SK-N-SH (cell line): ENCODE data around the gene PPP2R5D. TPM values are rescaled to one million over a fixed set of nuclear protein-coding genes. Genes with fewer than 3 reads are reported as not detected.
"Not testable (repeated sequence)": the region's sequence is repeated elsewhere in the genome, so short reads cannot be mapped to it uniquely, and the experiment has no call there.

Experiments
- CTCF ChIA-PET: fragments of 300-600, 350-600 bp; formaldehyde crosslinking; extraction: SDS; loops from one replicate; lab custom pipeline; 2021; lab: Yijun Ruan, JAX
- POLR2A ChIA-PET: fragments of 350-600 bp; sonication (Branson Sonifier 250); formaldehyde crosslinking; extraction: SDS; loops from one replicate; lab custom pipeline; 2020; ENCODE audit warnings: antibody characterized with exemption, inconsistent platforms; lab: Yijun Ruan, JAX
- DNase-seq: peaks from one replicate; pipeline ENCODE4 v3.0.0; 2012
- H2AFZ ChIP-seq: fragments of 200-600 bp; sonication (generic); 2 replicates; pipeline ENCODE4 v1.8.1; 2016; ENCODE audit warnings: antibody characterized with exemption, mild to moderate bottlenecking, low read depth
- H3F3A ChIP-seq: fragments of 200-600 bp; sonication (generic); replicated peaks from 2 replicates; pipeline ENCODE3; 2016; ENCODE audit warnings: antibody characterized with exemption, mild to moderate bottlenecking; ENCODE audit not compliant: insufficient read depth
- H3K27ac ChIP-seq, 2 experiments: fragments of 200-500 bp in 1 of 2; fragments of 200-600 bp in 1 of 2; sonication (Bioruptor generic) in 1 of 2; sonication (generic), shearing (Covaris generic) in 1 of 2; 2 replicates each; pipeline versions ENCODE4 v1.5.1 to v1.6.1; 2014 to 2016; ENCODE audit warnings: low read depth in 2 of 2, inconsistent platforms in 1 of 2, low read length in 1 of 2, mild to moderate bottlenecking in 1 of 2, mixed read lengths in 1 of 2
- H3K27me3 ChIP-seq: fragments of 200-600 bp; sonication (generic), shearing (Covaris generic); 2 replicates; pipeline ENCODE4 v1.6.1; 2016; ENCODE audit warnings: mixed run types; ENCODE audit not compliant: insufficient read depth
- H3K36me3 ChIP-seq, 2 experiments: fragments of 200-500 bp in 1 of 2; fragments of 200-600 bp in 1 of 2; sonication (Bioruptor generic) in 1 of 2; sonication (generic) in 1 of 2; replicated peaks in 1 of 2; 2 replicates each; pipeline versions ENCODE3 to v1.5.1; 2014 to 2016; ENCODE audit warnings: low read length in 1 of 2, mild to moderate bottlenecking in 1 of 2; ENCODE audit not compliant: insufficient read depth in 2 of 2, control insufficient read depth in 1 of 2
- H3K4me1 ChIP-seq, 2 experiments: fragments of 200-500 bp in 1 of 2; fragments of 200-600 bp in 1 of 2; sonication (Bioruptor generic) in 1 of 2; sonication (generic), shearing (Covaris generic) in 1 of 2; 2 replicates each; pipeline versions ENCODE4 v1.5.1 to v1.6.1; 2014 to 2016; ENCODE audit warnings: low read depth in 1 of 2, low read length in 1 of 2, mixed run types in 1 of 2; ENCODE audit not compliant: insufficient read depth in 2 of 2, control insufficient read depth in 1 of 2
- H3K4me2 ChIP-seq: fragments of 200-600 bp; sonication (generic), shearing (Covaris generic); 2 replicates; pipeline ENCODE4 v1.6.1; 2017; ENCODE audit warnings: mixed run types
- H3K4me3 ChIP-seq, 2 experiments: fragments of 200-500 bp in 1 of 2; fragments of 200-600 bp in 1 of 2; sonication (Bioruptor generic) in 1 of 2; sonication (generic), shearing (Covaris generic) in 1 of 2; 2 replicates each; pipeline versions ENCODE4 v1.5.1 to v1.8.1; 2014 to 2016; ENCODE audit warnings: low read depth in 2 of 2, inconsistent platforms in 1 of 2, low read length in 1 of 2, mild to moderate bottlenecking in 1 of 2, mixed read lengths in 1 of 2, moderate library complexity in 1 of 2
- H3K79me2 ChIP-seq: fragments of 200-600 bp; sonication (generic); 2 replicates; pipeline ENCODE4 v1.8.1; 2017; ENCODE audit warnings: mild to moderate bottlenecking; ENCODE audit not compliant: insufficient read depth
- H3K9ac ChIP-seq: fragments of 200-600 bp; sonication (generic); 2 replicates; pipeline ENCODE4 v1.6.1; 2017; ENCODE audit warnings: mixed run types
- H3K9me2 ChIP-seq: fragments of 200-600 bp; sonication (generic); 2 replicates; pipeline ENCODE4 v1.6.1; 2017; ENCODE audit warnings: mixed run types
- H3K9me3 ChIP-seq: fragments of 200-600 bp; sonication (generic); 2 replicates; pipeline ENCODE4 v1.6.1; 2017; ENCODE audit warnings: mixed run types, mild to moderate bottlenecking, moderate library complexity
- H4K20me1 ChIP-seq: fragments of 200-600 bp; sonication (generic); 2 replicates; pipeline ENCODE4 v1.6.1; 2017; ENCODE audit warnings: mild to moderate bottlenecking, mixed run types; ENCODE audit not compliant: insufficient read depth
- CHD2 ChIP-seq: fragments of 150-350 bp; IDR thresholded peaks from 2 replicates; pipeline ENCODE4 v1.6.1; 2018; ENCODE audit warnings: low read length; ENCODE audit not compliant: partially characterized antibody
- ELF1 ChIP-seq: IDR thresholded peaks from 2 replicates; pipeline ENCODE4 v1.4.0; 2012
- FOXM1 ChIP-seq: IDR thresholded peaks from 2 replicates; pipeline ENCODE4 v1.4.0; 2012; ENCODE audit warnings: low read depth, mild to moderate bottlenecking
- GABPA ChIP-seq: IDR thresholded peaks from 2 replicates; pipeline ENCODE4 v1.4.0; 2012; ENCODE audit warnings: low read depth, mild to moderate bottlenecking
- GATA2 ChIP-seq: sonication (generic); formaldehyde crosslinking; IDR thresholded peaks from 2 replicates; pipeline ENCODE4 v1.5.0; 2020; ENCODE audit warnings: mild to moderate bottlenecking, missing genetic modification reagents
- JUND ChIP-seq: IDR thresholded peaks from 2 replicates; pipeline ENCODE4 v1.4.0; 2012
- MAX ChIP-seq: IDR thresholded peaks from 2 replicates; pipeline ENCODE4 v1.4.0; 2012; ENCODE audit warnings: low read depth
- MEF2A ChIP-seq: IDR thresholded peaks from 2 replicates; pipeline ENCODE4 v1.4.0; 2012; ENCODE audit warnings: low read depth, borderline replicate concordance
- MXI1 ChIP-seq: IDR thresholded peaks from 2 replicates; pipeline ENCODE4 v1.6.1; 2012; ENCODE audit warnings: mild to moderate bottlenecking, low read depth, low read length, improper control_type of control experiment
- NFIC ChIP-seq: IDR thresholded peaks from 2 replicates; pipeline ENCODE4 v1.4.0; 2012; ENCODE audit warnings: borderline replicate concordance
- PBX3 ChIP-seq: IDR thresholded peaks from 2 replicates; pipeline ENCODE4; 2012
- RAD21 ChIP-seq: IDR thresholded peaks from 2 replicates; pipeline ENCODE4 v1.6.1; 2012; ENCODE audit warnings: mild to moderate bottlenecking, low read length
- REST ChIP-seq: IDR thresholded peaks from 2 replicates; pipeline ENCODE4 v1.6.1; 2012; ENCODE audit warnings: mild to moderate bottlenecking, low read depth, low read length, moderate library complexity
- SIN3A ChIP-seq: IDR thresholded peaks from 2 replicates; pipeline ENCODE4 v1.6.1; 2012; ENCODE audit warnings: low read depth, mild to moderate bottlenecking, low read length, moderate library complexity, borderline replicate concordance
- TEAD4 ChIP-seq: IDR thresholded peaks from 2 replicates; pipeline ENCODE4 v1.4.0; 2012; ENCODE audit warnings: mild to moderate bottlenecking, borderline replicate concordance; ENCODE audit not compliant: insufficient read depth
- YY1 ChIP-seq: IDR thresholded peaks from 2 replicates; pipeline ENCODE4 v1.4.0; 2012; ENCODE audit warnings: low read depth, mild to moderate bottlenecking
- WGBS: methylation state at CpG from one replicate; pipeline ENCODE4 v1.1.6; 2017; ENCODE audit warnings: low lambda C conversion rate; 5-methylcytosine and 5-hydroxymethylcytosine counted together
- polyA plus RNA-seq, 3 experiments: library from polyadenylated mRNA; depleted of rRNA; stranded (reverse); fragments of >200 nt; gene quantifications; 2 replicates each; pipeline ENCODE4 v1.2.3, GENCODE V29; 2012
- TF ChIP-seq, protein P1 (sequence below): IDR thresholded peaks from 2 replicates; pipeline ENCODE4 v1.4.0; 2012; ENCODE audit warnings: low read depth, borderline replicate concordance
- TF ChIP-seq, protein P2 (sequence below): fragments of 200-600 bp; sonication (generic); IDR thresholded peaks from 2 replicates; pipeline ENCODE4 v1.6.1; 2017; ENCODE audit warnings: antibody characterized with exemption, mild to moderate bottlenecking, moderate library complexity
- TF ChIP-seq, protein P3 (sequence below): IDR thresholded peaks from 2 replicates; pipeline ENCODE4 v1.4.0; 2012; ENCODE audit warnings: low read depth, borderline replicate concordance

The PPP2R5D gene
- polyA plus RNA-seq, 1 of the 3 experiments (the other 2 are of a cell fraction), result 37.6 TPM

DNA sequence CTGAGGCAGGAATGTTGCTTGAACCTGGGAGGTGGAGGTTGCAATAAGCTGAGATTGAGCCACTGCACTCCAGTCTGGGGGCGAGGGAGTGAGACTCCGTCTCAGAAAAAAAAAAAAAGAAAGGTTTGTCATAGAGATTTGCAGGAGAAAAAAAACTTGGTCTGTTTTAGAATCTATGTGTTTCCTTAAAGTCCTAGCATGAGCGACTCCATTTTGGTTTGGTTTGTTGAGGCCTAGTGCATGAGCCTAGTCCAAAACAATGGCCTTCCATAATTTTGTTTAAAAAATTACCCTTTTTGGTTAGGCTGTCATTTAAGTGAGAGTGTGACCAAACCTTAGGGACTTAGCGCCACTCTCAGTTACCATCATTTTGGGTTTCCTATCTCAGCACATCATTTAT lies 32.0 kb upstream of the PPP2R5D start:
- DNase-seq, result no peak
- TF ChIP-seq RAD21 (no peak), TEAD4 (no peak), GABPA (no peak), ELF1 (no peak), YY1 (no peak), FOXM1 (no peak), NFIC (no peak), CHD2 (no peak), JUND (no peak), REST (no peak), SIN3A (no peak), PBX3 (no peak), MEF2A (no peak), MAX (no peak), MXI1 (no peak), GATA2 (CRISPR knock-in tag) (no peak)
- TF ChIP-seq, protein P1, sequence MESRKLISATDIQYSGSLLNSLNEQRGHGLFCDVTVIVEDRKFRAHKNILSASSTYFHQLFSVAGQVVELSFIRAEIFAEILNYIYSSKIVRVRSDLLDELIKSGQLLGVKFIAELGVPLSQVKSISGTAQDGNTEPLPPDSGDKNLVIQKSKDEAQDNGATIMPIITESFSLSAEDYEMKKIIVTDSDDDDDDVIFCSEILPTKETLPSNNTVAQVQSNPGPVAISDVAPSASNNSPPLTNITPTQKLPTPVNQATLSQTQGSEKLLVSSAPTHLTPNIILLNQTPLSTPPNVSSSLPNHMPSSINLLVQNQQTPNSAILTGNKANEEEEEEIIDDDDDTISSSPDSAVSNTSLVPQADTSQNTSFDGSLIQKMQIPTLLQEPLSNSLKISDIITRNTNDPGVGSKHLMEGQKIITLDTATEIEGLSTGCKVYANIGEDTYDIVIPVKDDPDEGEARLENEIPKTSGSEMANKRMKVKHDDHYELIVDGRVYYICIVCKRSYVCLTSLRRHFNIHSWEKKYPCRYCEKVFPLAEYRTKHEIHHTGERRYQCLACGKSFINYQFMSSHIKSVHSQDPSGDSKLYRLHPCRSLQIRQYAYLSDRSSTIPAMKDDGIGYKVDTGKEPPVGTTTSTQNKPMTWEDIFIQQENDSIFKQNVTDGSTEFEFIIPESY, result no peak
- TF ChIP-seq, protein P2, sequence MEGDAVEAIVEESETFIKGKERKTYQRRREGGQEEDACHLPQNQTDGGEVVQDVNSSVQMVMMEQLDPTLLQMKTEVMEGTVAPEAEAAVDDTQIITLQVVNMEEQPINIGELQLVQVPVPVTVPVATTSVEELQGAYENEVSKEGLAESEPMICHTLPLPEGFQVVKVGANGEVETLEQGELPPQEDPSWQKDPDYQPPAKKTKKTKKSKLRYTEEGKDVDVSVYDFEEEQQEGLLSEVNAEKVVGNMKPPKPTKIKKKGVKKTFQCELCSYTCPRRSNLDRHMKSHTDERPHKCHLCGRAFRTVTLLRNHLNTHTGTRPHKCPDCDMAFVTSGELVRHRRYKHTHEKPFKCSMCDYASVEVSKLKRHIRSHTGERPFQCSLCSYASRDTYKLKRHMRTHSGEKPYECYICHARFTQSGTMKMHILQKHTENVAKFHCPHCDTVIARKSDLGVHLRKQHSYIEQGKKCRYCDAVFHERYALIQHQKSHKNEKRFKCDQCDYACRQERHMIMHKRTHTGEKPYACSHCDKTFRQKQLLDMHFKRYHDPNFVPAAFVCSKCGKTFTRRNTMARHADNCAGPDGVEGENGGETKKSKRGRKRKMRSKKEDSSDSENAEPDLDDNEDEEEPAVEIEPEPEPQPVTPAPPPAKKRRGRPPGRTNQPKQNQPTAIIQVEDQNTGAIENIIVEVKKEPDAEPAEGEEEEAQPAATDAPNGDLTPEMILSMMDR, result no peak
- TF ChIP-seq, protein P3, sequence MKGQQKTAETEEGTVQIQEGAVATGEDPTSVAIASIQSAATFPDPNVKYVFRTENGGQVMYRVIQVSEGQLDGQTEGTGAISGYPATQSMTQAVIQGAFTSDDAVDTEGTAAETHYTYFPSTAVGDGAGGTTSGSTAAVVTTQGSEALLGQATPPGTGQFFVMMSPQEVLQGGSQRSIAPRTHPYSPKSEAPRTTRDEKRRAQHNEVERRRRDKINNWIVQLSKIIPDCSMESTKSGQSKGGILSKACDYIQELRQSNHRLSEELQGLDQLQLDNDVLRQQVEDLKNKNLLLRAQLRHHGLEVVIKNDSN, result no peak
- WGBS, result 94% methylated on average over 4 of the region's 4 CpGs

DNA sequence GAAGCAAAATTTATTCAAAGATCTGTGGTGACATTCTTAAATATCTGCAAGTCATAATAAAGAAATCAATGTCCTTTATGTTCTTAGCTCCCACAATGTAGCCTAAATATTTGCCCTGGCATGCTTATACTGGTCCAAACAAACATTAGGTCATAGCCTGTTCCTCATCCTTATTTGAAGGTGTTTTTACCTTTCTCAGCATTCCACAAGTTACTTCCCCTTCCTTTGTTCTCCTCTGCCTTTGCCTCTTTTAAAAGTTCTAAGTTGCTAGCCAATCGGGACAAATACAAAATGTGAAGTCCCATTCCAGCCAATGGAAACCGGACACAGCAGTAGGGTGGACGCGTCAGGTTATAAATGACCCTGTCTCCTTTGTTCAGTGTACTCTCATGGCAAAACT lies 30.0 kb upstream of the PPP2R5D start:
- not testable (repeated sequence) for H3K9me2 ChIP-seq

More for the DNA sequence above, 32.0 kb upstream of the PPP2R5D start:
- Histone ChIP-seq H3K36me3 (no peaks in the 10 kb centered on the region), H3K27me3 (no peaks in the 10 kb centered on the region), H2AFZ (no peak overlapping the region), H3K79me2 (no peaks in the 10 kb centered on the region), H3K4me1 (no peaks in the 10 kb centered on the region), H3K4me3 (no peak overlapping the region), H3K27ac (no peak overlapping the region), H3K9me2 (no peaks in the 10 kb centered on the region), H4K20me1 (no peaks in the 10 kb centered on the region), H3K9me3 (no peaks in the 10 kb centered on the region), H3K9ac (no peak overlapping the region), H3K4me2 (no peak overlapping the region), H3F3A (no peaks in the 10 kb centered on the region)
- CTCF ChIA-PET, result interaction anchor here (1.0 kb wide), 1 partner anchor 12 kb away, joined by 5 read pairs; no protein-coding TSS in a partner anchor
- POLR2A ChIA-PET, result no interaction called here

More for the DNA sequence above, 30.0 kb upstream of the PPP2R5D start:
- H3K9ac ChIP-seq, H3K27me3 ChIP-seq, H3K4me2 ChIP-seq, POLR2A ChIA-PET, H3K79me2 ChIP-seq, H3K36me3 ChIP-seq, H3F3A ChIP-seq, DNase-seq, H2AFZ ChIP-seq, H3K4me3 ChIP-seq, H4K20me1 ChIP-seq, H3K9me3 ChIP-seq, H3K27ac ChIP-seq, H3K4me1 ChIP-seq: not testable (repeated sequence)
- WGBS, result 97% methylated on average over 4 of the region's 4 CpGs
- CTCF ChIA-PET, result interaction anchor here (1.1 kb wide), 1 partner anchor 9 kb away, joined by 4 read pairs; no protein-coding TSS in a partner anchor
